ENCODE data around the gene ZER1.

GRCh38 chr9:128704356-128704670 is 67.4 kb downstream of the ZER1 start:
- TF ChIP-seq POLR2A (IDR thresholded peaks at IDR 0.05; ENCODE audit: low read length) (no peak), GATA1 (IDR thresholded peaks at IDR 0.05; ENCODE audit: low read depth, low read length) (no peak)
